SK-N-SH (cell line): ENCODE results near the gene AUTS2.

Source experiments
- EZH2phosphoT487 ChIP-seq: fragments of 200-600 bp; sonication (generic); IDR thresholded peaks from 2 replicates; pipeline ENCODE4 v1.6.1; 2017; ENCODE audit warnings: low read depth, mixed run types, mild to moderate bottlenecking, antibody characterized with exemption, moderate library complexity, borderline replicate concordance
- GABPA ChIP-seq: IDR thresholded peaks from 2 replicates; pipeline ENCODE4 v1.4.0; 2012; ENCODE audit warnings: low read depth, mild to moderate bottlenecking
- JUND ChIP-seq: IDR thresholded peaks from 2 replicates; pipeline ENCODE4 v1.4.0; 2012
- RCOR1 ChIP-seq: fragments of 150-350 bp; IDR thresholded peaks from 2 replicates; pipeline ENCODE4 v1.6.1; 2017; ENCODE audit warnings: antibody characterized with exemption, low read length
- RXRA ChIP-seq: IDR thresholded peaks from 2 replicates; pipeline ENCODE4 v1.4.0; 2012; ENCODE audit warnings: low read depth, mild to moderate bottlenecking, borderline replicate concordance
- SMC3 ChIP-seq: IDR thresholded peaks from 2 replicates; pipeline ENCODE4 v1.6.1; 2012; ENCODE audit warnings: low read depth, low read length, improper control_type of control experiment
- TF ChIP-seq, protein P1 (sequence below): fragments of 200-600 bp; sonication (generic); IDR thresholded peaks from 2 replicates; pipeline ENCODE4 v1.6.1; 2017; ENCODE audit warnings: antibody characterized with exemption, mild to moderate bottlenecking, moderate library complexity

DNA sequence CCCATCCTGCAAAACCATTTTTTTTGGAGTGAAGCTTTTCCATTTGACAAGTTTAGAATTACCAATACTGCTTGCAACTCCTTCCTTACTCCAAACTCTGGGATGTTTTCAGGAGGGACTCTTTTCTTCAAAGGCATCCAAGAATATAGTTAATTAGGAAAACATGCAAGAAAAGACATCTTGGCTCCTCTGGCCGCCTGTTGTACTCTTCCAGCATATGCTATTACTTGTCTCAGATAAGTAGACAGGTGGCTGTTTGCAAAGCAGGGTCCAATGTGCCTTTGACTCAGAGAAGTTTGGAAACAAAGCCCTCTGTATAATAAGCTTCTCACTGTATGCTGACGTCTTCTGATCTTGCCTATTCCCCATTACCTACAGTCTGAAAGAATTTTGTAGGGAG is 746.5 kb downstream of the AUTS2 start:
- no peak for TF ChIP-seq SMC3
- no peak for TF ChIP-seq EZH2phosphoT487
- no peak for TF ChIP-seq RCOR1
- TF ChIP-seq, protein P1, sequence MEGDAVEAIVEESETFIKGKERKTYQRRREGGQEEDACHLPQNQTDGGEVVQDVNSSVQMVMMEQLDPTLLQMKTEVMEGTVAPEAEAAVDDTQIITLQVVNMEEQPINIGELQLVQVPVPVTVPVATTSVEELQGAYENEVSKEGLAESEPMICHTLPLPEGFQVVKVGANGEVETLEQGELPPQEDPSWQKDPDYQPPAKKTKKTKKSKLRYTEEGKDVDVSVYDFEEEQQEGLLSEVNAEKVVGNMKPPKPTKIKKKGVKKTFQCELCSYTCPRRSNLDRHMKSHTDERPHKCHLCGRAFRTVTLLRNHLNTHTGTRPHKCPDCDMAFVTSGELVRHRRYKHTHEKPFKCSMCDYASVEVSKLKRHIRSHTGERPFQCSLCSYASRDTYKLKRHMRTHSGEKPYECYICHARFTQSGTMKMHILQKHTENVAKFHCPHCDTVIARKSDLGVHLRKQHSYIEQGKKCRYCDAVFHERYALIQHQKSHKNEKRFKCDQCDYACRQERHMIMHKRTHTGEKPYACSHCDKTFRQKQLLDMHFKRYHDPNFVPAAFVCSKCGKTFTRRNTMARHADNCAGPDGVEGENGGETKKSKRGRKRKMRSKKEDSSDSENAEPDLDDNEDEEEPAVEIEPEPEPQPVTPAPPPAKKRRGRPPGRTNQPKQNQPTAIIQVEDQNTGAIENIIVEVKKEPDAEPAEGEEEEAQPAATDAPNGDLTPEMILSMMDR: no peak
- TF ChIP-seq JUND: no peak
- no peak for TF ChIP-seq GABPA
- TF ChIP-seq RXRA: no peak
